CD4-positive, alpha-beta T cell (primary cell): Measurements from ENCODE around the gene HIP1. TPM values are rescaled to one million over a fixed set of nuclear protein-coding genes. Genes with fewer than 3 reads are reported as not detected.

ENCODE experiments used
- ATAC-seq: fragments of 200-7000 bp; cut with Tn5 transposase; one replicate; pipeline ENCODE4 v1.10.0; 2022; ENCODE audit warnings: mild to moderate bottlenecking; ENCODE audit not compliant: poor library complexity
- CTCF ChIA-PET: fragments of 350-600 bp; sonication (Branson Sonifier 250); formaldehyde crosslinking; loops from one replicate; lab custom pipeline; 2021; ENCODE audit warnings: antibody characterized with exemption, inconsistent platforms; lab: Charles Lee
- POLR2A ChIA-PET: fragments of 350-600 bp; sonication (Branson Sonifier 250); formaldehyde crosslinking; loops from one replicate; lab custom pipeline; 2021; ENCODE audit warnings: antibody characterized with exemption, inconsistent platforms; lab: Charles Lee
- DNase-seq, 14 experiments: peaks; one replicate each; pipeline ENCODE4 v3.0.0-alpha.2; 2013 to 2020; ENCODE audit warnings: mixed read lengths in 2 of 14
- H3K27ac ChIP-seq, 2 donors: one replicate each; pipeline versions ENCODE4 v1.5.1 to v1.7.0; 2013; ENCODE audit warnings: low read length in 2 of 2, low read depth in 1 of 2, mild to moderate bottlenecking in 1 of 2
- H3K27me3 ChIP-seq, 2 experiments: 1 replicate in 1 of 2; 2 replicates in 1 of 2; pipeline versions ENCODE4 v1.6.1 to v1.7.0; 2013; ENCODE audit warnings: low read length in 2 of 2, control low read depth in 1 of 2, mild to moderate bottlenecking in 1 of 2, moderate library complexity in 1 of 2; ENCODE audit not compliant: insufficient read depth in 2 of 2, control insufficient read depth in 1 of 2
- H3K36me3 ChIP-seq: one replicate; pipeline ENCODE4 v1.6.1; 2013; ENCODE audit warnings: low read length, control low read depth; ENCODE audit not compliant: insufficient read depth
- H3K4me1 ChIP-seq: one replicate; pipeline ENCODE4 v1.6.1; 2013; ENCODE audit warnings: low read length, control low read depth; ENCODE audit not compliant: insufficient read depth
- H3K4me3 ChIP-seq: one replicate; pipeline ENCODE4 v1.5.1; 2013; ENCODE audit warnings: mild to moderate bottlenecking, low read length, moderate library complexity
- H3K9me3 ChIP-seq, 2 experiments: 1 replicate in 1 of 2; 2 replicates in 1 of 2; pipeline versions ENCODE4 v1.6.1 to v1.7.0; 2013; ENCODE audit warnings: low read length in 2 of 2, mild to moderate bottlenecking in 2 of 2, control low read depth in 1 of 2, moderate library complexity in 1 of 2; ENCODE audit not compliant: control insufficient read depth in 1 of 2, insufficient read depth in 1 of 2
- H3K27ac Mint-ChIP-seq: one replicate; pipeline ENCODE4 v1.8.0; 2020; ENCODE audit warnings: mixed read lengths
- H3K27me3 Mint-ChIP-seq: one replicate; pipeline ENCODE4 v1.8.0; 2021; ENCODE audit warnings: mixed read lengths
- H3K36me3 Mint-ChIP-seq: one replicate; pipeline ENCODE4 v1.8.0; 2021; ENCODE audit warnings: low read depth, mixed read lengths
- H3K4me1 Mint-ChIP-seq: one replicate; pipeline ENCODE4 v1.8.0; 2021; ENCODE audit warnings: low read depth, mixed read lengths
- H3K4me3 Mint-ChIP-seq: one replicate; pipeline ENCODE4 v1.8.0; 2020; ENCODE audit warnings: mild to moderate bottlenecking, mixed read lengths
- H3K9me3 Mint-ChIP-seq: one replicate; pipeline ENCODE4 v1.8.0; 2020; ENCODE audit warnings: mixed read lengths
- CTCF ChIP-seq: fragments of 200-600 bp; IDR thresholded peaks from one replicate; pipeline ENCODE4 v1.8.0; 2022; ENCODE audit warnings: antibody characterized with exemption, mild to moderate bottlenecking
- intact Hi-C, 2 experiments: fragments of 100-400 bp; cut with DNase I in 1 of 2; cut with micrococcal nuclease in 1 of 2; formaldehyde crosslinking; loops; one replicate each; pipeline versions ENCODE4 v1.15.1 to v1.9.0; 2023 to 2025; cut with DNase I, micrococcal nuclease
- total RNA-seq, 174 experiments: library from RNA in 2 of 174; stranded (reverse) in 2 of 174; gene quantifications; one replicate each; pipeline ENCODE4 v1.2.3 and lab custom pipeline; 2021 to 2026

The HIP1 gene
- total RNA-seq, 2 experiments from 2014 or later: 1.5 to 1.7 TPM

- DNase-seq (no peak), ATAC-seq (no peak)
- Mint-ChIP-seq H3K27me3 (no peaks in the 10 kb centered on the region), H3K4me1 (no peaks in the 10 kb centered on the region), H3K36me3 (no peaks in the 10 kb centered on the region), H3K9me3 (no peaks in the 10 kb centered on the region), H3K27ac (no peak overlapping the region), H3K4me3 (no peak overlapping the region)
- peaks cover 2% of the 10 kb centered on the region for H3K36me3 ChIP-seq
- H3K9me3 ChIP-seq: no peaks in the 10 kb centered on the region
- ChIA-PET POLR2A (no interaction called here), CTCF (no interaction called here)
- no peaks in the 10 kb centered on the region for H3K27me3 ChIP-seq
- H3K4me3 ChIP-seq: no peak overlapping the region
- H3K4me1 ChIP-seq: no peaks in the 10 kb centered on the region
- no peak overlapping the region for H3K27ac ChIP-seq
- intact Hi-C loops: no loop called here
- TF ChIP-seq CTCF: no peak
These were observed 163.1 kb downstream of the HIP1 start for GRCh38 chr7:75575488-75576121.

GRCh38 chr7:75573477-75574019 is 165.2 kb downstream of the HIP1 start:
- H3K9me3 Mint-ChIP-seq: no peaks in the 10 kb centered on the region
- H3K36me3 ChIP-seq: peaks cover 2% of the 10 kb centered on the region
- H3K4me3 Mint-ChIP-seq: no peak overlapping the region
- CTCF ChIA-PET: no interaction called here
- intact Hi-C loops: no loop called here
- TF ChIP-seq CTCF: no peak
- no peaks in the 10 kb centered on the region for H3K27me3 ChIP-seq
- H3K36me3 Mint-ChIP-seq: no peaks in the 10 kb centered on the region
- DNase-seq: no peak
- no peak for ATAC-seq
- no peaks in the 10 kb centered on the region for H3K9me3 ChIP-seq
- no peaks in the 10 kb centered on the region for H3K27me3 Mint-ChIP-seq
- H3K4me3 ChIP-seq: no peak overlapping the region
- H3K4me1 Mint-ChIP-seq: no peaks in the 10 kb centered on the region
- POLR2A ChIA-PET: no interaction called here
- no peak overlapping the region for H3K27ac ChIP-seq
- no peak overlapping the region for H3K27ac Mint-ChIP-seq
- no peaks in the 10 kb centered on the region for H3K4me1 ChIP-seq

- Mint-ChIP-seq H3K36me3 (no peaks in the 10 kb centered on the region), H3K4me3 (no peak overlapping the region), H3K4me1 (no peaks in the 10 kb centered on the region), H3K9me3 (no peaks in the 10 kb centered on the region), H3K27ac (no peak overlapping the region), H3K27me3 (no peaks in the 10 kb centered on the region)
- ATAC-seq: no peak
- TF ChIP-seq CTCF: no peak
- CTCF ChIA-PET: no interaction called here
- Histone ChIP-seq H3K27ac (no peak overlapping the region), H3K9me3 (no peaks in the 10 kb centered on the region), H3K36me3 (peaks cover 2% of the 10 kb centered on the region), H3K27me3 (no peaks in the 10 kb centered on the region), H3K4me3 (no peak overlapping the region), H3K4me1 (no peaks in the 10 kb centered on the region)
- DNase-seq: no peak
- POLR2A ChIA-PET: no interaction called here
- intact Hi-C loops: no loop called here
These were observed 165.9 kb downstream of the HIP1 start for GRCh38 chr7:75572814-75573213.
